ENCODE data around the gene CXCL8. TPM values are rescaled to one million over a fixed set of nuclear protein-coding genes. Genes with fewer than 3 reads are reported as not detected.

Gene CXCL8
- total and polyA plus RNA-seq, 2 of the 8 experiments (the other 6 are each of a cell fraction or from before 2014, with no cell fraction given): not detected

DNA sequence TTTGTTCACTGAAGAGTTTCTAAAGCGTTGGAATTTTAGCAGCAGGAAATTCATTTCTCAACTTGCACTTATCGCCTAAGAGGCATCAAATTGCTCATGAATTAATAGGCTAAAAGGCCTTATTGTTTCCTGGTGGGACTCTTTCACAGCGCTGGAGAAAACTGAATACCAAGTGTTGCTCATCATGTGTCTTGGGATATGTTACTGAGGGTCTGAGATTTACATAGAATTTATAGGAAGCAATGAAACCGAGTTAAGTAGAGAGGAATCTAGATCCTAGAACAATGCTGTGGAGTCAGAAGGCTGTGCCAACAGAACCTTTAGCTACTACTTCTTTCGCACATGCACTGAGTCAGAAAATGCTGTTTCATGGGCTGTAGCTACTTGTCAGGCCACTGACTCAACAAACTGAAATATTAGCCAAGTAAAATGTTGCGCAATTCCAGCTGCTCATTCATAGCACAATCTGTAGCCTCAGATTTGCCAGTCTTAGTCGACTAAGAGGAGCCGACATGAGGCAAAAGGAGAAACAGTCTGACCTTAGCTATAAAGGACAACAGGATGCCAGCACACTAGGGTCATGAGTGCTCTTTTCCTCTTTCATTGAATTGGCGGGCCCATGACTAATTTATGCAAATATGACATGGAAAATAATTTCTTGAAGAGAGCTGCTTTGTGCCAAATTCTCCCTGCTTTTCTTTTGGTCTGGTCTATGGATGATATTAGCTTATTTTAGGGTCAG is 35.9 kb upstream of the CXCL8 start:
- Histone ChIP-seq H3K18ac (ENCODE audit: extremely low read depth, low read length) (no peak overlapping the region), H3K79me2 (ENCODE audit: control insufficient read depth in 1 of 2, insufficient read depth in 2 of 2, low read length in 2 of 2) (no peaks in the 10 kb centered on the region), H3K27ac (ENCODE audit: low read depth, low read length) (peak overlapping the region; percentile 19; the same call in 1 of the 2 replicates), H3K4me1 (replicated peaks in 1 of 4; ENCODE audit: control insufficient read depth in 3 of 4, insufficient read depth in 4 of 4, low read length in 3 of 4) (peaks cover 0 to 7% (median 3%) of the 10 kb centered on the region in 4 experiments; a peak in 6 of 7 replicates), H4K91ac (replicated peaks; ENCODE audit: insufficient read length, low read length) (no peak overlapping the region), H4K5ac (ENCODE audit: insufficient read length, low read depth, low read length) (no peak overlapping the region), H2AK5ac (ENCODE audit: low read depth, low read length) (no peak overlapping the region), H4K8ac (ENCODE audit: extremely low read depth, insufficient read depth, low read length) (no peak overlapping the region), H3K14ac (ENCODE audit: insufficient read length) (no peak overlapping the region), H2BK5ac (ENCODE audit: low read depth, low read length) (peak overlapping the region; percentile 82; the same call in 1 of the 2 replicates), H3K79me1 (ENCODE audit: low read depth, low read length) (no peaks in the 10 kb centered on the region), H2BK20ac (ENCODE audit: low read length) (no peak overlapping the region), H3K9me3 (ENCODE audit: insufficient read depth in 2 of 2, low read depth in 1 of 2, low read length in 1 of 2) (no peaks in the 10 kb centered on the region), H2AFZ (ENCODE audit: low read length) (no peak overlapping the region), H3K56ac (replicated peaks; ENCODE audit: insufficient read length, low read depth, low read length) (no peak overlapping the region), H2BK12ac (ENCODE audit: low read depth, low read length) (peak overlapping the region; percentile 69; the same call in 1 of the 2 replicates), H3K4me2 (ENCODE audit: insufficient read depth in 1 of 2, low read depth in 2 of 2, low read length in 2 of 2) (peak overlapping the region; percentile 25 to 38), H2BK15ac (ENCODE audit: low read length) (no peak overlapping the region), H4K20me1 (replicated peaks in 1 of 2; ENCODE audit: control insufficient read depth in 1 of 2, insufficient read depth in 2 of 2, low read length in 2 of 2) (no peaks in the 10 kb centered on the region), H2BK120ac (replicated peaks; ENCODE audit: low read depth, low read length) (peak overlapping the region; percentile 2), H3K4ac (replicated peaks; ENCODE audit: insufficient read length, low read depth, low read length) (no peak overlapping the region), H3K27me3 (replicated peaks in 1 of 4; ENCODE audit: control insufficient read depth in 3 of 4, extremely low read depth in 1 of 4, insufficient read depth in 3 of 4, low read length in 3 of 4) (no peaks in the 10 kb centered on the region), H3K4me3 (ENCODE audit: extremely low read depth in 1 of 4, insufficient read depth in 2 of 4, low read depth in 3 of 4, low read length in 4 of 4) (no peak overlapping the region), H3K23me2 (ENCODE audit: low read depth, low read length) (no peaks in the 10 kb centered on the region), H3K36me3 (ENCODE audit: control insufficient read depth in 2 of 4, insufficient read depth in 4 of 4, low read length in 3 of 4) (no peaks in the 10 kb centered on the region), H3K23ac (ENCODE audit: insufficient read length) (no peak overlapping the region), H3K9ac (replicated peaks in 1 of 4; ENCODE audit: extremely low read depth in 1 of 4, low read depth in 3 of 4, low read length in 3 of 4) (no peak overlapping the region)
- DNase-seq (ENCODE audit: low read depth in 1 of 2, low spot score in 2 of 2) (no peak), FAIRE-seq (no peak)
- TF ChIP-seq SP1 (IDR thresholded peaks at IDR 0.05; ENCODE audit: low read depth, low read length) (no peak), HDAC2 (IDR thresholded peaks at IDR 0.05; ENCODE audit: borderline replicate concordance in 1 of 2, low read depth in 2 of 2, low read length in 2 of 2) (no peak), ASH2L (IDR thresholded peaks at IDR 0.05; ENCODE audit: low read length) (peak; percentile 76), CEBPB (IDR thresholded peaks at IDR 0.05; ENCODE audit: low read depth, low read length) (peak; percentile 98)
- WGBS, 2 experiments (ENCODE audit: extremely low coverage in 1 of 2, insufficient coverage in 1 of 2, insufficient read length in 1 of 2, insufficient replicate concordance in 2 of 2, low coverage in 1 of 2, low lambda C conversion rate in 2 of 2, missing lambda C conversion rate in 1 of 2): 74% methylated on average over 9 of the region's 9 CpGs; no CpG with 5 or more reads in 1 of the 2 experiments
- CTCF ChIA-PET (ENCODE audit: partially characterized antibody): interaction anchor here (0.6 to 1.3 kb wide), 3 partner anchors 16 to 527 kb away, joined by 3 to 4 read pairs (median 3); no protein-coding TSS in a partner anchor
- POLR2A ChIA-PET (ENCODE audit: partially characterized antibody): interaction anchor here (0.9 to 1.0 kb wide), 2 partner anchors 9 to 17 kb away, joined by 3 read pairs; no protein-coding TSS in a partner anchor

Data from H1 (cell line).